ENCODE data around the gene SLC44A4. TPM values are rescaled to one million over a fixed set of nuclear protein-coding genes. Genes with fewer than 3 reads are reported as not detected.

SLC44A4 gene
- total and polyA plus RNA-seq, 4 donors: 0.13 to 2.4 (median 0.17) TPM; not detected in 1

GRCh38 chr6:31922942-31923341 is 44.1 kb upstream of the SLC44A4 start:
- H3K27me3 ChIP-seq (ENCODE audit: control insufficient read depth in 4 of 4, insufficient read depth in 4 of 4, low read length in 3 of 4): no peaks in the 10 kb centered on the region
- H3K9me3 ChIP-seq (ENCODE audit: control insufficient read depth in 4 of 4, low read length in 3 of 4): no peaks in the 10 kb centered on the region
- no peaks in the 10 kb centered on the region for H3K36me3 ChIP-seq (ENCODE audit: control insufficient read depth in 4 of 4, insufficient read depth in 3 of 4, low read depth in 1 of 4, low read length in 3 of 4)
- peaks cover 0 to 11% (median 5%) of the 10 kb centered on the region in 4 donors for H3K4me1 ChIP-seq (ENCODE audit: control insufficient read depth in 4 of 4, insufficient read depth in 4 of 4, low read length in 3 of 4)
- H3K4me3 ChIP-seq (ENCODE audit: low read depth in 1 of 3, low read length in 3 of 3): no peak overlapping the region
- no peak overlapping the region for H3K9ac ChIP-seq (ENCODE audit: low read depth in 1 of 2, low read length in 2 of 2)
- TF ChIP-seq CTCF (IDR thresholded peaks at IDR 0.05; ENCODE audit: low read depth, low read length, missing input control) (peak; percentile 33), REST (IDR thresholded peaks at IDR 0.05) (no peak), MAX (IDR thresholded peaks at IDR 0.05) (no peak), HNF4A (conservative IDR thresholded peaks at IDR 0.05) (peak; percentile 22 to 35), RXRA (IDR thresholded peaks at IDR 0.05) (peak in 1 of 2 donors; percentile 34), ZBTB33 (IDR thresholded peaks at IDR 0.05) (no peak), RAD21 (IDR thresholded peaks at IDR 0.05) (peak; percentile 72), GABPA (IDR thresholded peaks at IDR 0.05 in 1 of 2, conservative IDR thresholded peaks at IDR 0.05 in 1 of 2) (no peak), NR2F2 (IDR thresholded peaks at IDR 0.05) (no peak)
- 9% methylated on average over 5 of the region's 5 CpGs for WGBS
- H3K27ac ChIP-seq (ENCODE audit: low read depth in 1 of 2, low read length in 2 of 2): no peak overlapping the region
- no peak for DNase-seq (ENCODE audit: low spot score)

GRCh38 chr6:31920811-31921210 is 42.0 kb upstream of the SLC44A4 start:
- no peak overlapping the region for H3K27ac ChIP-seq (ENCODE audit: low read depth in 1 of 2, low read length in 2 of 2)

More at GRCh38 chr6:31920811-31921210, 42.0 kb upstream of the SLC44A4 start:
- WGBS: 82% methylated on average over 2 of the region's 2 CpGs
- Histone ChIP-seq H3K4me3 (ENCODE audit: low read depth in 1 of 3, low read length in 3 of 3) (no peak overlapping the region), H3K9me3 (ENCODE audit: control insufficient read depth in 4 of 4, low read length in 3 of 4) (no peaks in the 10 kb centered on the region), H3K9ac (ENCODE audit: low read depth in 1 of 2, low read length in 2 of 2) (no peak overlapping the region), H3K36me3 (ENCODE audit: control insufficient read depth in 4 of 4, insufficient read depth in 3 of 4, low read depth in 1 of 4, low read length in 3 of 4) (no peaks in the 10 kb centered on the region), H3K27me3 (ENCODE audit: control insufficient read depth in 4 of 4, insufficient read depth in 4 of 4, low read length in 3 of 4) (no peaks in the 10 kb centered on the region), H3K4me1 (ENCODE audit: control insufficient read depth in 4 of 4, insufficient read depth in 4 of 4, low read length in 3 of 4) (peaks cover 0 to 3% (median 0%) of the 10 kb centered on the region in 4 donors)
- TF ChIP-seq RXRA (IDR thresholded peaks at IDR 0.05): no peak
- no peak for TF ChIP-seq HNF4A (conservative IDR thresholded peaks at IDR 0.05)
- TF ChIP-seq ATF3 (IDR thresholded peaks at IDR 0.05): no peak
- TF ChIP-seq EGR1 (IDR thresholded peaks at IDR 0.05; ENCODE audit: low read depth in 2 of 2): no peak
- no peak for TF ChIP-seq FOXA2 (IDR thresholded peaks at IDR 0.05)
- TF ChIP-seq CTCF (IDR thresholded peaks at IDR 0.05; ENCODE audit: low read depth, low read length, missing input control): no peak
- no peak for TF ChIP-seq ZBTB33 (IDR thresholded peaks at IDR 0.05)
- TF ChIP-seq TAF1 (conservative IDR thresholded peaks at IDR 0.05): no peak
- no peak for TF ChIP-seq MAX (IDR thresholded peaks at IDR 0.05)
- TF ChIP-seq HNF4G (IDR thresholded peaks at IDR 0.05): no peak
- no peak for TF ChIP-seq SP1 (IDR thresholded peaks at IDR 0.05)
- DNase-seq (ENCODE audit: low spot score): no peak
